ENCODE results near the gene UTP15.

Gene UTP15

GRCh38 chr5:73625944-73626811 lies 60.6 kb downstream of the UTP15 start, which contains the start of gene ARHGEF28:
TSS of gene ARHGEF28 (plus strand) at chr5:73626196. CDS start at chr5:73684852, 58,656 bp downstream.
- Histone ChIP-seq H2BK5ac (ENCODE audit: low read depth, low read length, poor library complexity, severe bottlenecking) (peak within 1 kb of the TSS; percentile 93), H3K4me1 (ENCODE audit: control insufficient read depth, insufficient read depth, low read depth, low read length) (peaks cover 4% of the 10 kb centered on the region), H3K4me3 (ENCODE audit: insufficient read depth in 1 of 2, low read depth in 1 of 2, low read length in 2 of 2) (peak within 1 kb of the TSS; percentile 80 to 82), H3K27ac (ENCODE audit: low read length, poor library complexity, severe bottlenecking) (peak within 1 kb of the TSS; percentile 47), H3K27me3 (ENCODE audit: control insufficient read depth in 1 of 2, insufficient read depth in 1 of 2, low read length in 2 of 2) (peaks cover 0 to 26% of the 10 kb centered on the region in 2 experiments), H4K91ac (ENCODE audit: low read length) (peak within 1 kb of the TSS; percentile 84), H2BK12ac (ENCODE audit: low read length in 2 of 2) (peak within 1 kb of the TSS in 1 of 2 experiments; percentile 79), H3K14ac (ENCODE audit: low read length in 2 of 2) (peak within 1 kb of the TSS in 1 of 2 experiments; percentile 48), H2AK5ac (ENCODE audit: low read length, severe bottlenecking) (no peak within 1 kb of the TSS), H2BK15ac (ENCODE audit: low read depth, poor library complexity, severe bottlenecking) (no peak within 1 kb of the TSS), H3K4me2 (ENCODE audit: low read length, poor library complexity, severe bottlenecking) (peak within 1 kb of the TSS; percentile 87), H3K18ac (ENCODE audit: low read depth in 1 of 2, low read length in 2 of 2) (peak within 1 kb of the TSS; percentile 76 to 83), H2AFZ (ENCODE audit: low read depth, low read length) (peak within 1 kb of the TSS; percentile 80), H3K9me3 (ENCODE audit: control insufficient read depth, low read length) (no peaks in the 10 kb centered on the region), H3K23ac (ENCODE audit: low read length in 2 of 2) (no peak within 1 kb of the TSS), H3K79me1 (replicated peaks; ENCODE audit: low read length, poor library complexity, severe bottlenecking) (no peaks in the 10 kb centered on the region), H3K9ac (ENCODE audit: low read length) (peak within 1 kb of the TSS; percentile 73), H2BK120ac (ENCODE audit: low read depth, low read length) (peak within 1 kb of the TSS; percentile 96), H4K8ac (ENCODE audit: low read length) (peak within 1 kb of the TSS; percentile 84), H3K36me3 (ENCODE audit: control insufficient read depth in 1 of 2, insufficient read depth in 2 of 2, low read depth in 1 of 2, low read length in 2 of 2) (no peaks in the 10 kb centered on the region), H3K4ac (ENCODE audit: low read depth in 1 of 2, low read length in 2 of 2) (peak within 1 kb of the TSS; percentile 69 to 97)
- DNase-seq = peak; percentile 52
- WGBS = 4% methylated on average over 64 of the region's 92 CpGs

- Histone ChIP-seq H3K9me3 (ENCODE audit: control insufficient read depth, low read length) (no peaks in the 10 kb centered on the region), H3K4me1 (ENCODE audit: control insufficient read depth, insufficient read depth, low read depth, low read length) (peaks cover 4% of the 10 kb centered on the region), H3K23ac (ENCODE audit: low read length in 2 of 2) (no peak overlapping the region), H2BK12ac (ENCODE audit: low read length in 2 of 2) (peak overlapping the region in 1 of 2 experiments; percentile 27), H3K18ac (ENCODE audit: low read depth in 1 of 2, low read length in 2 of 2) (peak overlapping the region in 1 of 2 experiments; percentile 83), H2BK120ac (ENCODE audit: low read depth, low read length) (no peak overlapping the region), H4K8ac (ENCODE audit: low read length) (no peak overlapping the region), H3K79me1 (replicated peaks; ENCODE audit: low read length, poor library complexity, severe bottlenecking) (no peaks in the 10 kb centered on the region), H3K14ac (ENCODE audit: low read length in 2 of 2) (peak overlapping the region in 1 of 2 experiments; percentile 48), H3K9ac (ENCODE audit: low read length) (peak overlapping the region; percentile 63), H3K4me3 (ENCODE audit: insufficient read depth in 1 of 2, low read depth in 1 of 2, low read length in 2 of 2) (peak overlapping the region; percentile 80 to 82), H3K4me2 (ENCODE audit: low read length, poor library complexity, severe bottlenecking) (peak overlapping the region; percentile 82), H3K27ac (ENCODE audit: low read length, poor library complexity, severe bottlenecking) (peak overlapping the region; percentile 23), H3K4ac (ENCODE audit: low read depth in 1 of 2, low read length in 2 of 2) (peak overlapping the region in 1 of 2 experiments; percentile 17), H2AFZ (ENCODE audit: low read depth, low read length) (peak overlapping the region; percentile 29), H3K36me3 (ENCODE audit: control insufficient read depth in 1 of 2, insufficient read depth in 2 of 2, low read depth in 1 of 2, low read length in 2 of 2) (no peaks in the 10 kb centered on the region), H3K27me3 (ENCODE audit: control insufficient read depth in 1 of 2, insufficient read depth in 1 of 2, low read length in 2 of 2) (peaks cover 0 to 26% of the 10 kb centered on the region in 2 experiments), H2BK5ac (ENCODE audit: low read depth, low read length, poor library complexity, severe bottlenecking) (no peak overlapping the region), H2BK15ac (ENCODE audit: low read depth, poor library complexity, severe bottlenecking) (no peak overlapping the region), H4K91ac (ENCODE audit: low read length) (no peak overlapping the region), H2AK5ac (ENCODE audit: low read length, severe bottlenecking) (no peak overlapping the region)
- WGBS = 82% methylated on average over 14 of the region's 14 CpGs
- DNase-seq = no peak
Observed at GRCh38 chr5:73626814-73627313, 61.3 kb downstream of the UTP15 start.

- no peaks in the 10 kb centered on the region for H3K9me3 ChIP-seq (ENCODE audit: control insufficient read depth, low read length)
- no peak overlapping the region for H2AK5ac ChIP-seq (ENCODE audit: low read length, severe bottlenecking)
- no peak overlapping the region for H2BK120ac ChIP-seq (ENCODE audit: low read depth, low read length)
- H3K27ac ChIP-seq (ENCODE audit: low read length, poor library complexity, severe bottlenecking) = no peak overlapping the region
- peaks cover 9% of the 10 kb centered on the region for H3K4me1 ChIP-seq (ENCODE audit: control insufficient read depth, insufficient read depth, low read depth, low read length)
- H3K79me1 ChIP-seq (replicated peaks; ENCODE audit: low read length, poor library complexity, severe bottlenecking) = peaks cover 2% of the 10 kb centered on the region
- H3K27me3 ChIP-seq (ENCODE audit: control insufficient read depth in 1 of 2, insufficient read depth in 1 of 2, low read length in 2 of 2) = peaks cover 0 to 26% of the 10 kb centered on the region in 2 experiments
- no peak overlapping the region for H3K14ac ChIP-seq (ENCODE audit: low read length in 2 of 2)
- H2BK5ac ChIP-seq (ENCODE audit: low read depth, low read length, poor library complexity, severe bottlenecking) = no peak overlapping the region
- H2BK12ac ChIP-seq (ENCODE audit: low read length in 2 of 2) = no peak overlapping the region
- H4K91ac ChIP-seq (ENCODE audit: low read length) = no peak overlapping the region
- peaks cover 0 to 4% of the 10 kb centered on the region in 2 experiments for H3K36me3 ChIP-seq (ENCODE audit: control insufficient read depth in 1 of 2, insufficient read depth in 2 of 2, low read depth in 1 of 2, low read length in 2 of 2)
- DNase-seq = no peak
- no peak overlapping the region for H3K4me2 ChIP-seq (ENCODE audit: low read length, poor library complexity, severe bottlenecking)
- no peak overlapping the region for H2BK15ac ChIP-seq (ENCODE audit: low read depth, poor library complexity, severe bottlenecking)
- H3K9ac ChIP-seq (ENCODE audit: low read length) = no peak overlapping the region
- no peak overlapping the region for H2AFZ ChIP-seq (ENCODE audit: low read depth, low read length)
- no peak overlapping the region for H3K4ac ChIP-seq (ENCODE audit: low read depth in 1 of 2, low read length in 2 of 2)
- H4K8ac ChIP-seq (ENCODE audit: low read length) = no peak overlapping the region
- H3K4me3 ChIP-seq (ENCODE audit: insufficient read depth in 1 of 2, low read depth in 1 of 2, low read length in 2 of 2) = no peak overlapping the region
- H3K18ac ChIP-seq (ENCODE audit: low read depth in 1 of 2, low read length in 2 of 2) = no peak overlapping the region
- H3K23ac ChIP-seq (ENCODE audit: low read length in 2 of 2) = no peak overlapping the region
Observed at GRCh38 chr5:73629456-73629855, 63.9 kb downstream of the UTP15 start.

GRCh38 chr5:73630765-73631164 lies 65.2 kb downstream of the UTP15 start:
- DNase-seq = no peak

More at GRCh38 chr5:73630765-73631164, 65.2 kb downstream of the UTP15 start:
- no peak overlapping the region for H3K4me3 ChIP-seq (ENCODE audit: insufficient read depth in 1 of 2, low read depth in 1 of 2, low read length in 2 of 2)
- no peak overlapping the region for H4K8ac ChIP-seq (ENCODE audit: low read length)
- H3K9ac ChIP-seq (ENCODE audit: low read length) = no peak overlapping the region
- H3K14ac ChIP-seq (ENCODE audit: low read length in 2 of 2) = no peak overlapping the region
- H2BK12ac ChIP-seq (ENCODE audit: low read length in 2 of 2) = no peak overlapping the region
- no peak overlapping the region for H3K4me2 ChIP-seq (ENCODE audit: low read length, poor library complexity, severe bottlenecking)
- H3K27ac ChIP-seq (ENCODE audit: low read length, poor library complexity, severe bottlenecking) = no peak overlapping the region
- no peak overlapping the region for H3K4ac ChIP-seq (ENCODE audit: low read depth in 1 of 2, low read length in 2 of 2)
- no peak overlapping the region for H3K23ac ChIP-seq (ENCODE audit: low read length in 2 of 2)
- H3K9me3 ChIP-seq (ENCODE audit: control insufficient read depth, low read length) = no peaks in the 10 kb centered on the region
- peaks cover 0 to 26% of the 10 kb centered on the region in 2 experiments for H3K27me3 ChIP-seq (ENCODE audit: control insufficient read depth in 1 of 2, insufficient read depth in 1 of 2, low read length in 2 of 2)
- H4K91ac ChIP-seq (ENCODE audit: low read length) = no peak overlapping the region
- H2BK120ac ChIP-seq (ENCODE audit: low read depth, low read length) = no peak overlapping the region
- H2AFZ ChIP-seq (ENCODE audit: low read depth, low read length) = no peak overlapping the region
- H3K79me1 ChIP-seq (replicated peaks; ENCODE audit: low read length, poor library complexity, severe bottlenecking) = peaks cover 2% of the 10 kb centered on the region
- H3K4me1 ChIP-seq (ENCODE audit: control insufficient read depth, insufficient read depth, low read depth, low read length) = peaks cover 5% of the 10 kb centered on the region
- H2AK5ac ChIP-seq (ENCODE audit: low read length, severe bottlenecking) = no peak overlapping the region
- H3K18ac ChIP-seq (ENCODE audit: low read depth in 1 of 2, low read length in 2 of 2) = no peak overlapping the region
- H3K36me3 ChIP-seq (ENCODE audit: control insufficient read depth in 1 of 2, insufficient read depth in 2 of 2, low read depth in 1 of 2, low read length in 2 of 2) = peaks cover 0 to 4% of the 10 kb centered on the region in 2 experiments
- H2BK15ac ChIP-seq (ENCODE audit: low read depth, poor library complexity, severe bottlenecking) = no peak overlapping the region
- no peak overlapping the region for H2BK5ac ChIP-seq (ENCODE audit: low read depth, low read length, poor library complexity, severe bottlenecking)
